GM12878 (cell line): ENCODE data around the gene TXNDC5. TPM values are rescaled to one million over a fixed set of nuclear protein-coding genes. Genes with fewer than 3 reads are reported as not detected.

ENCODE experiments used
- ATAC-seq: fragments of 200-7000 bp; cut with Tn5 transposase; 3 replicates; pipeline ENCODE4 v1.9.1; 2020; ENCODE audit warnings: mild to moderate bottlenecking, moderate library complexity
- BruUV-seq: library from RNA; stranded (reverse); fragments of 400-500 nt; replicated peaks from 2 replicates; lab custom pipeline; 2021; lab: Mats Ljungman, UMichigan
- CTCF ChIA-PET: fragments of 300-600 bp; sonication (Branson Sonifier 250); formaldehyde crosslinking; extraction: SDS; loops from one replicate; lab custom pipeline; 2021; ENCODE audit warnings: inconsistent platforms; lab: Yijun Ruan, JAX
- POLR2A ChIA-PET: fragments of 350-600 bp; formaldehyde crosslinking; extraction: SDS; loops from one replicate; lab custom pipeline; 2021; ENCODE audit warnings: inconsistent platforms; lab: Charles Lee
- RAD21 ChIA-PET: fragments of 300-600 bp; sonication (Branson Sonifier 250); formaldehyde crosslinking; loops from one replicate; lab custom pipeline; 2023; ENCODE audit warnings: antibody characterized with exemption; ENCODE audit not compliant: unreplicated experiment; lab: Charles Lee
- SMC1A ChIA-PET: fragments of 300-600 bp; sonication (Branson Sonifier 250); formaldehyde crosslinking; loops from one replicate; lab custom pipeline; 2023; ENCODE audit not compliant: unreplicated experiment, uncharacterized antibody; lab: Charles Lee
- DNase-seq: peaks from one replicate; pipeline ENCODE4 v3.0.0-alpha.2; 2011; ENCODE audit warnings: low read depth, low spot score
- FAIRE-seq: peaks from 3 replicates; lab custom pipeline; 2011; peaks lifted over from hg19 to GRCh38; lab: Jason Lieb, UNC
- H2AFZ ChIP-seq: 2 replicates; pipeline ENCODE4 v1.6.0; 2011; ENCODE audit warnings: low read depth, low read length, control low read depth; ENCODE audit not compliant: control insufficient read depth
- H3K27ac ChIP-seq: 2 replicates; pipeline ENCODE4 v1.5.1; 2011; ENCODE audit warnings: control low read depth; ENCODE audit not compliant: control insufficient read depth, insufficient read depth
- H3K27me3 ChIP-seq, 2 experiments: replicated peaks in 1 of 2; 2 replicates each; pipeline versions ENCODE4 v1.6.0 to v1.6.1; 2011; ENCODE audit warnings: low read length in 1 of 2; ENCODE audit not compliant: control insufficient read depth in 2 of 2, insufficient read depth in 2 of 2
- H3K36me3 ChIP-seq, 2 experiments: 2 replicates each; pipeline ENCODE4 v1.5.1; 2011; ENCODE audit warnings: low read length in 1 of 2; ENCODE audit not compliant: control insufficient read depth in 2 of 2, insufficient read depth in 2 of 2
- H3K4me1 ChIP-seq: 2 replicates; pipeline ENCODE4 v1.6.1; 2011; ENCODE audit warnings: mild to moderate bottlenecking, low read length, moderate library complexity, mixed read lengths; ENCODE audit not compliant: control insufficient read depth, insufficient read depth
- H3K4me2 ChIP-seq: 2 replicates; pipeline ENCODE4 v1.6.0; 2011; ENCODE audit warnings: control low read depth; ENCODE audit not compliant: control insufficient read depth, insufficient read depth
- H3K4me3 ChIP-seq: fragments of 200-600 bp; sonication (generic); 2 replicates; pipeline ENCODE4 v1.5.1; 2016
- H3K79me2 ChIP-seq: 2 replicates; pipeline ENCODE4 v1.6.0; 2011; ENCODE audit warnings: low read length; ENCODE audit not compliant: control insufficient read depth, insufficient read depth
- H3K9ac ChIP-seq: 2 replicates; pipeline ENCODE4 v1.8.0; 2011; ENCODE audit warnings: low read length, control low read depth, mixed read lengths; ENCODE audit not compliant: control insufficient read depth, insufficient read depth
- H3K9me3 ChIP-seq: replicated peaks from 3 replicates; pipeline ENCODE4 v1.5.1; 2011; ENCODE audit warnings: mild to moderate bottlenecking, low read length; ENCODE audit not compliant: control insufficient read depth, insufficient read depth
- H4K20me1 ChIP-seq: 2 replicates; pipeline ENCODE4 v1.6.0; 2011; ENCODE audit not compliant: control insufficient read depth, insufficient read depth
- JUNB ChIP-seq: IDR thresholded peaks from 2 replicates; pipeline ENCODE4 v1.6.1; 2016; ENCODE audit warnings: antibody characterized with exemption, mild to moderate bottlenecking
- KAT2A ChIP-seq: conservative IDR thresholded peaks from 2 replicates; pipeline ENCODE4 v1.6.1; 2011; ENCODE audit warnings: low read depth, low read length; ENCODE audit not compliant: control insufficient read depth
- MTA2 ChIP-seq: fragments of 450-650 bp; IDR thresholded peaks from 2 replicates; pipeline ENCODE4 v1.6.1; 2016; ENCODE audit warnings: low read depth, mild to moderate bottlenecking, moderate library complexity
- NBN ChIP-seq: fragments of 450-650 bp; IDR thresholded peaks from 2 replicates; pipeline ENCODE4 v1.6.1; 2016
- TARDBP ChIP-seq: IDR thresholded peaks from 2 replicates; pipeline ENCODE4 v1.6.1; 2016; ENCODE audit warnings: borderline replicate concordance
- ZNF274 ChIP-seq: IDR thresholded peaks from one replicate; pipeline ENCODE4 v1.8.0; 2011; ENCODE audit not compliant: insufficient read length, insufficient read depth
- ZNF622 ChIP-seq: fragments of 450-650 bp; IDR thresholded peaks from 2 replicates; pipeline ENCODE4 v1.6.1; 2017; ENCODE audit warnings: mild to moderate bottlenecking, inconsistent platforms
- ZZZ3 ChIP-seq: IDR thresholded peaks from 2 replicates; pipeline ENCODE4 v1.6.1; 2011; ENCODE audit warnings: low read depth; ENCODE audit not compliant: control insufficient read depth, insufficient read length
- WGBS: methylation state at CpG from one replicate; pipeline ENCODE4 v1.1.6; 2016; ENCODE audit warnings: low lambda C conversion rate; ENCODE audit not compliant: insufficient replicate concordance, insufficient coverage; ENCODE audit errors: missing lambda C conversion rate; 5-methylcytosine and 5-hydroxymethylcytosine counted together
- in situ Hi-C: fragments of 300-500 bp; cut with MboI; formaldehyde crosslinking; loops from 9 replicates; pipeline ENCODE4 v1.14.3; 2018; ENCODE audit warnings: mixed read lengths
- intact Hi-C: fragments of 100-400 bp; cut with micrococcal nuclease; formaldehyde crosslinking; loops from one replicate; pipeline ENCODE4 v1.14.2; 2022; ENCODE audit not compliant: unreplicated experiment
- polyA plus RNA-seq, 11 experiments: library from polyadenylated mRNA; depleted of rRNA in 4 of 11; unstranded in 6 of 11; stranded (reverse) in 5 of 11; fragments of >200 nt; fragmentation: Nextera tagmentation in 4 of 11; fragmentation: Illumina TruSeq in 1 of 11; extraction: Ambion mirVana in 4 of 11; extraction: Trizol in 1 of 11; gene quantifications; 1 replicate in 1 of 11; 2 replicates in 10 of 11; pipeline versions ENCODE4 v1.2.1 to v1.2.3, GENCODE V29; 2011 to 2016; ENCODE audit warnings: inconsistent platforms in 2 of 11, missing spikeins in 2 of 11, low read depth in 1 of 11
- total RNA-seq, 4 experiments: library from RNA; depleted of rRNA in 3 of 4; stranded (reverse); fragments of >200 nt in 3 of 4; fragmentation: Illumina TruSeq in 1 of 4; extraction: Trizol in 1 of 4; gene quantifications; 2 replicates each; pipeline versions ENCODE4 v1.2.1 to v1.2.3, GENCODE V29; 2013 to 2021
- TF ChIP-seq, protein P1 (sequence below): fragments of 450-650 bp; IDR thresholded peaks from 2 replicates; pipeline ENCODE4 v1.6.1; 2017; ENCODE audit warnings: mild to moderate bottlenecking, moderate library complexity
- TF ChIP-seq, protein P2 (sequence below): fragments of 450-650 bp; IDR thresholded peaks from 2 replicates; pipeline ENCODE4 v1.6.1; 2018; ENCODE audit warnings: borderline replicate concordance, mild to moderate bottlenecking; ENCODE audit not compliant: partially characterized antibody
- TF ChIP-seq, protein P3 (sequence below): fragments of 150-350 bp; IDR thresholded peaks from 2 replicates; pipeline ENCODE4 v1.6.1; 2016; ENCODE audit warnings: low read depth, low read length

The TXNDC5 gene
- total and polyA plus RNA-seq, 10 of the 15 experiments (the other 5 are each of a cell fraction or from before 2014, with no cell fraction given), result 7.2 to 181 (median 132) TPM

DNA sequence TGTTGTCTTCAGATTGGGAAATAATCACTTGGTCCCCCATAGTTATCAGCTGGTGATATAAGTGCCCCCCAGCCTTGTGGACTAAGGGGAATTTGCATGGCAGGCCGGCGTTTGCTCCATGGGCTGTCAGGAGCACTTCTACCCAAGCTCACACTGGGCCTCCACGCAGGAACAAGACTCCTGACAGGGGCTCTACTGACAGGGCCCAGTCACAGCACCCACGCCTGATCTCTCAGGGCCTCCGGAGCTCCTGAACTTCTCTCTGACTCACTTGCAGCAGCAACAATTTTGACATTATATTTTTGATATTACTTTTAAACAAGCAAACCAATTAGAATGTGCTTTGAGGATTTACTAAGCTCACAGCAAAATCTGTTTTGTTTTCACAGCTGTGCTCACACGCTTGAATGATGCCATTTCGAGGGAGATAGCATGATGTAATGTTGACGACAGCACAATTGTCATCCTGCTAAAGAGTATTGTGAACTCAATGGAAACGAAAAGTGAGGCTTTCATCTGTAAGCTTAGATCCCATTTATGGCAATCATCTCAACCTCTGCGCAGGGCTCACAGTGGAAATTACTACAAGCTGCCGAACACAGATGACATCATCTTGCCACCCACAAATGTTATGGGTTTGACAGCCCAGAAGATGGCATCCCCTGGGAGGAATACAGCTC lies 28.7 kb upstream of the TXNDC5 start (continued):
- TF ChIP-seq, protein P1, sequence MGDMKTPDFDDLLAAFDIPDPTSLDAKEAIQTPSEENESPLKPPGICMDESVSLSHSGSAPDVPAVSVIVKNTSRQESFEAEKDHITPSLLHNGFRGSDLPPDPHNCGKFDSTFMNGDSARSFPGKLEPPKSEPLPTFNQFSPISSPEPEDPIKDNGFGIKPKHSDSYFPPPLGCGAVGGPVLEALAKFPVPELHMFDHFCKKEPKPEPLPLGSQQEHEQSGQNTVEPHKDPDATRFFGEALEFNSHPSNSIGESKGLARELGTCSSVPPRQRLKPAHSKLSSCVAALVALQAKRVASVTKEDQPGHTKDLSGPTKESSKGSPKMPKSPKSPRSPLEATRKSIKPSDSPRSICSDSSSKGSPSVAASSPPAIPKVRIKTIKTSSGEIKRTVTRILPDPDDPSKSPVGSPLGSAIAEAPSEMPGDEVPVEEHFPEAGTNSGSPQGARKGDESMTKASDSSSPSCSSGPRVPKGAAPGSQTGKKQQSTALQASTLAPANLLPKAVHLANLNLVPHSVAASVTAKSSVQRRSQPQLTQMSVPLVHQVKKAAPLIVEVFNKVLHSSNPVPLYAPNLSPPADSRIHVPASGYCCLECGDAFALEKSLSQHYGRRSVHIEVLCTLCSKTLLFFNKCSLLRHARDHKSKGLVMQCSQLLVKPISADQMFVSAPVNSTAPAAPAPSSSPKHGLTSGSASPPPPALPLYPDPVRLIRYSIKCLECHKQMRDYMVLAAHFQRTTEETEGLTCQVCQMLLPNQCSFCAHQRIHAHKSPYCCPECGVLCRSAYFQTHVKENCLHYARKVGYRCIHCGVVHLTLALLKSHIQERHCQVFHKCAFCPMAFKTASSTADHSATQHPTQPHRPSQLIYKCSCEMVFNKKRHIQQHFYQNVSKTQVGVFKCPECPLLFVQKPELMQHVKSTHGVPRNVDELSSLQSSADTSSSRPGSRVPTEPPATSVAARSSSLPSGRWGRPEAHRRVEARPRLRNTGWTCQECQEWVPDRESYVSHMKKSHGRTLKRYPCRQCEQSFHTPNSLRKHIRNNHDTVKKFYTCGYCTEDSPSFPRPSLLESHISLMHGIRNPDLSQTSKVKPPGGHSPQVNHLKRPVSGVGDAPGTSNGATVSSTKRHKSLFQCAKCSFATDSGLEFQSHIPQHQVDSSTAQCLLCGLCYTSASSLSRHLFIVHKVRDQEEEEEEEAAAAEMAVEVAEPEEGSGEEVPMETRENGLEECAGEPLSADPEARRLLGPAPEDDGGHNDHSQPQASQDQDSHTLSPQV, result no peak
- no peak for TF ChIP-seq NBN
- no peak for TF ChIP-seq JUNB

DNA sequence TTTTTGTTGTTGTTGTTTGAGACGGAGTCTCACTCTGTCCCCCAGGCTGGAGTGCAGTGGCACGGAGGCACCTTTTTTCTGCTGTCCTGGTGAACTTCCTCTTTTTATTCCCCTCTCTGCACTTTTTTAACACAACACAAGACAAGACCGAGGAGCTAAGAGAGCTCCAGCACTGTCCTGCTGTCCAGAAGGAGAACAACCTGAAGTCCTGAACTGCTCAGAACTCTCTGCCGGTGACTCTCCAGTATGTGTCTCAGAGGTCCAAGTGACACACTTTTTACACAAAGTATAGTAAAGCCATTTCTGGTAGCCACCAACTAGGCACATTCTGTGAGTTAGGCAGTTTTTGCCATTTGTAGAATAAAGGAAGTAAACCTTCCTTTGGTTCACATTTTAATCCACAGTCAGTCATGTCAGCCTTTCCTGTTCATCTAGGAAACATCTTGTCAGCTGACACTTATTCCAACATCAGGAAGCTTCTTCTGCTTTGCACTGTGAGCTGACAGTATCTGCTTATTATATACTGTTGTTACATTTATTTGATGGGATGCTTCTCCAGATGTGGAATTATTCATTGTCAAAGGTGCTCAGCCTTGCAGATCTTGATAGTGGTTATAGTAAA lies 28.1 kb upstream of the TXNDC5 start:
- CTCF ChIA-PET, result interaction anchor here (0.7 to 1.0 kb wide), 2 partner anchors 24 to 54 kb away, joined by 3 to 4 read pairs; no protein-coding TSS in a partner anchor
- no TSS peak for BruUV-seq
- RAD21 ChIA-PET, result interaction anchor here (1.1 kb wide), 1 partner anchor 21 kb away, joined by 3 read pairs; no protein-coding TSS in a partner anchor
- ATAC-seq (peak; percentile 40), DNase-seq (no peak), FAIRE-seq (no peak)
- in situ Hi-C loops, result no loop called here
- Histone ChIP-seq H3K4me2 (0 out of 2 replicates have a peak overlapping the region, but pooled peaks have one; percentile 21), H3K27me3 (no peaks in the 10 kb centered on the region), H3K27ac (no peak overlapping the region), H3K9ac (no peak overlapping the region), H2AFZ (peak overlapping the region; percentile 1), H3K79me2 (no peaks in the 10 kb centered on the region), H3K4me1 (peaks cover 24% of the 10 kb centered on the region), H3K4me3 (no peak overlapping the region), H3K9me3 (peaks cover 5% of the 10 kb centered on the region; the same call in 2 of the 3 replicates), H4K20me1 (no peaks in the 10 kb centered on the region), H3K36me3 (no peaks in the 10 kb centered on the region)
- 35% methylated on average over 4 of the region's 4 CpGs for WGBS
- POLR2A ChIA-PET, result interaction anchor here (0.5 kb wide), 1 partner anchor 729 kb away, joined by 3 read pairs; no protein-coding TSS in a partner anchor
- SMC1A ChIA-PET, result interaction anchor here (0.5 to 1.2 kb wide), 5 partner anchors 11 to 1050 kb away, joined by 3 to 4 read pairs (median 3); no protein-coding TSS in a partner anchor
- intact Hi-C loops, result no loop called here
- no peak for TF ChIP-seq ZNF274
- no peak for TF ChIP-seq KAT2A
- no peak for TF ChIP-seq ZNF622
- no peak for TF ChIP-seq ZZZ3
- TF ChIP-seq, protein P2, sequence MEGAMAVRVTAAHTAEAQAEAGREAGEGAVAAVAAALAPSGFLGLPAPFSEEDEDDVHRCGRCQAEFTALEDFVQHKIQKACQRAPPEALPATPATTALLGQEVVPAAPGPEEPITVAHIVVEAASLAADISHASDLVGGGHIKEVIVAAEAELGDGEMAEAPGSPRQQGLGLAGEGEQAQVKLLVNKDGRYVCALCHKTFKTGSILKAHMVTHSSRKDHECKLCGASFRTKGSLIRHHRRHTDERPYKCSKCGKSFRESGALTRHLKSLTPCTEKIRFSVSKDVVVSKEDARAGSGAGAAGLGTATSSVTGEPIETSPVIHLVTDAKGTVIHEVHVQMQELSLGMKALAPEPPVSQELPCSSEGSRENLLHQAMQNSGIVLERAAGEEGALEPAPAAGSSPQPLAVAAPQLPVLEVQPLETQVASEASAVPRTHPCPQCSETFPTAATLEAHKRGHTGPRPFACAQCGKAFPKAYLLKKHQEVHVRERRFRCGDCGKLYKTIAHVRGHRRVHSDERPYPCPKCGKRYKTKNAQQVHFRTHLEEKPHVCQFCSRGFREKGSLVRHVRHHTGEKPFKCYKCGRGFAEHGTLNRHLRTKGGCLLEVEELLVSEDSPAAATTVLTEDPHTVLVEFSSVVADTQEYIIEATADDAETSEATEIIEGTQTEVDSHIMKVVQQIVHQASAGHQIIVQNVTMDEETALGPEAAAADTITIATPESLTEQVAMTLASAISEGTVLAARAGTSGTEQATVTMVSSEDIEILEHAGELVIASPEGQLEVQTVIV, result no peak
- TF ChIP-seq MTA2, result no peak
- TF ChIP-seq, protein P3, sequence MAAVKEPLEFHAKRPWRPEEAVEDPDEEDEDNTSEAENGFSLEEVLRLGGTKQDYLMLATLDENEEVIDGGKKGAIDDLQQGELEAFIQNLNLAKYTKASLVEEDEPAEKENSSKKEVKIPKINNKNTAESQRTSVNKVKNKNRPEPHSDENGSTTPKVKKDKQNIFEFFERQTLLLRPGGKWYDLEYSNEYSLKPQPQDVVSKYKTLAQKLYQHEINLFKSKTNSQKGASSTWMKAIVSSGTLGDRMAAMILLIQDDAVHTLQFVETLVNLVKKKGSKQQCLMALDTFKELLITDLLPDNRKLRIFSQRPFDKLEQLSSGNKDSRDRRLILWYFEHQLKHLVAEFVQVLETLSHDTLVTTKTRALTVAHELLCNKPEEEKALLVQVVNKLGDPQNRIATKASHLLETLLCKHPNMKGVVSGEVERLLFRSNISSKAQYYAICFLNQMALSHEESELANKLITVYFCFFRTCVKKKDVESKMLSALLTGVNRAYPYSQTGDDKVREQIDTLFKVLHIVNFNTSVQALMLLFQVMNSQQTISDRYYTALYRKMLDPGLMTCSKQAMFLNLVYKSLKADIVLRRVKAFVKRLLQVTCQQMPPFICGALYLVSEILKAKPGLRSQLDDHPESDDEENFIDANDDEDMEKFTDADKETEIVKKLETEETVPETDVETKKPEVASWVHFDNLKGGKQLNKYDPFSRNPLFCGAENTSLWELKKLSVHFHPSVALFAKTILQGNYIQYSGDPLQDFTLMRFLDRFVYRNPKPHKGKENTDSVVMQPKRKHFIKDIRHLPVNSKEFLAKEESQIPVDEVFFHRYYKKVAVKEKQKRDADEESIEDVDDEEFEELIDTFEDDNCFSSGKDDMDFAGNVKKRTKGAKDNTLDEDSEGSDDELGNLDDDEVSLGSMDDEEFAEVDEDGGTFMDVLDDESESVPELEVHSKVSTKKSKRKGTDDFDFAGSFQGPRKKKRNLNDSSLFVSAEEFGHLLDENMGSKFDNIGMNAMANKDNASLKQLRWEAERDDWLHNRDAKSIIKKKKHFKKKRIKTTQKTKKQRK, result no peak
- no peak for TF ChIP-seq TARDBP
